Renal cortex interstitium (tissue), 15 donors: ENCODE results near the gene INPP4A. TPM values are rescaled to one million over a fixed set of nuclear protein-coding genes. Genes with fewer than 3 reads are reported as not detected.
A peak's percentile ranks its signal among the peaks of the same experiment; 100 is the strongest.
"Not testable (repeated sequence)": the region's sequence is repeated elsewhere in the genome, so short reads cannot be mapped to it uniquely, and the experiment has no call there.

Source experiments
- DNase-seq, 11 donors: peaks; one replicate each; pipeline ENCODE4 v3.0.0-alpha.2; 2013; ENCODE audit warnings: low read depth in 9 of 11, low spot score in 4 of 11; ENCODE audit errors: extremely low read depth in 1 of 11
- long read RNA-seq, 16 experiments: transcript quantifications; one replicate each; lab custom pipeline, GENCODE V29; 2026
- polyA plus RNA-seq, 3 donors: library from polyadenylated mRNA; unstranded; fragments of 120-200 nt; gene quantifications; one replicate each; pipeline ENCODE4 v1.2.1, GENCODE V29; 2013; ENCODE audit not compliant: insufficient read length in 3 of 3

Gene INPP4A
- 10 to 100 TPM; 19.2 to 23.1 (median 21.5) TPM for polyA plus RNA-seq
- long read RNA-seq, donor 1, partial matches to known transcripts, result 0 of 1 reads
- long read RNA-seq, donor 1, other reads (novel, unspliced or antisense), result 0 of 1 reads
- long read RNA-seq, donor 2, result 0 reads
- long read RNA-seq, donor 3, partial matches to known transcripts, result 0 of 1 reads
- long read RNA-seq, donor 3, other reads (novel, unspliced or antisense), result 0 of 1 reads
- long read RNA-seq, donor 4, result 0 reads
- long read RNA-seq, donor 5, result 0 reads
- long read RNA-seq, donor 6, partial matches to known transcripts, result 7 of 8 reads
- long read RNA-seq, donor 6, other reads (novel, unspliced or antisense), result 0 of 8 reads
- long read RNA-seq, donor 7, result 0 reads
- long read RNA-seq, donor 8, partial matches to known transcripts, result 0 of 1 reads
- long read RNA-seq, donor 8, other reads (novel, unspliced or antisense), result 0 of 1 reads
- long read RNA-seq, donor 9, result 0 reads
- long read RNA-seq, donor 10, result 0 reads
- long read RNA-seq, donor 11, result 0 reads
- long read RNA-seq, donor 12, result 0 reads
- long read RNA-seq, donor 13, result 0 reads
- long read RNA-seq, donor 14, result 0 reads
- long read RNA-seq, donor 15, partial matches to known transcripts, result 0 of 1 reads
- long read RNA-seq, donor 15, other reads (novel, unspliced or antisense), result 0 of 1 reads
- long read RNA-seq, donor 16, partial matches to known transcripts, result 0 of 2 reads
- long read RNA-seq, donor 16, other reads (novel, unspliced or antisense), result 0 of 2 reads

DNA sequence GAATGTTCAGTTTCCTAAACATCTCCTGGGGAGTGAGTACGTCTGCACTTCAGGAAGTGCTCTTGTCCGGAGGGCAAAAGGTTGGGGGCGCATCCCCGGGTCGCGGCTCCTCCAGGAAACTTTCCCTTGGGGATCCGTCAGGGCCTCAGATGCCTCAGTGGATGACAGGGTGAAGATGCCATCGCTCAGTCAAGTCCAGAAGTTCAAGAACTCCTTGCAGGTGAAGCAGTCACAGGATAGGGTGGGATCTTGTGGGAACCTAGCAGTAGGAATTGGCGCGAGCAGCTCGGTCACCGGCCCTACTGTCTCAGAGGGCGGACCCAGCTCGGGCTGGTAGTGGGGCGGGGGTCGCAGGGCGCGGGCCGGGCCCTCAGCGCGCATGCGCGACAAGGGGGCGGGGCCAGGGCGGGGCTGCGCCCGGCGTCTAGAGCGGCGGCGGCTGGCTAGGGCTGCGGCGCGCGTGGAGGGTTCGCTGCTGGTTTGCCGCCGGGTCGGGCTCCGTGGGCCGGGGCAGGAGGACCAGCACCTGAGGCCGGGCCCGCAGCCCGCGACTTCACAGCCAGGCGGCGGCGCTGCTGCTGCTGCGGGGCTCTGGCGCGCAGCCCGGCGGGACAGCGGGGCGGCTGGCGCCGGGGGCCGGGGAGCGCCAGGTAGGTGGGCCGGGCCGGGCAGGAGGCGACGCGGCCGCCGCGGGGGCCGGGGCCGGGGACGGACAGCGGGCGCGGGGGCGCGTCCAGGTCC lies at the start of gene INPP4A:
TSS of gene INPP4A (plus strand) at position 423 of the 741 bp plus-strand sequence. CDS start 75,191 bp downstream, outside the sequence.
- peak in 10 of 11 donors; percentile 44 to 80 (median 73) for DNase-seq

DNA sequence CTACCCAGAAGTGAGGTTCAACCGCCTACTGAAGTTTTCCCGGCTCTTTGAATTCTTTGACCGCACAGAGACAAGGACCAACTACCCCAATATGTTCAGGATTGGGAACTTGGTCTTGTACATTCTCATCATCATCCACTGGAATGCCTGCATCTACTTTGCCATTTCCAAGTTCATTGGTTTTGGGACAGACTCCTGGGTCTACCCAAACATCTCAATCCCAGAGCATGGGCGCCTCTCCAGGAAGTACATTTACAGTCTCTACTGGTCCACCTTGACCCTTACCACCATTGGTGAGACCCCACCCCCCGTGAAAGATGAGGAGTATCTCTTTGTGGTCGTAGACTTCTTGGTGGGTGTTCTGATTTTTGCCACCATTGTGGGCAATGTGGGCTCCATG lies 48.7 kb upstream of the INPP4A start:
- DNase-seq, result no peak

DNA sequence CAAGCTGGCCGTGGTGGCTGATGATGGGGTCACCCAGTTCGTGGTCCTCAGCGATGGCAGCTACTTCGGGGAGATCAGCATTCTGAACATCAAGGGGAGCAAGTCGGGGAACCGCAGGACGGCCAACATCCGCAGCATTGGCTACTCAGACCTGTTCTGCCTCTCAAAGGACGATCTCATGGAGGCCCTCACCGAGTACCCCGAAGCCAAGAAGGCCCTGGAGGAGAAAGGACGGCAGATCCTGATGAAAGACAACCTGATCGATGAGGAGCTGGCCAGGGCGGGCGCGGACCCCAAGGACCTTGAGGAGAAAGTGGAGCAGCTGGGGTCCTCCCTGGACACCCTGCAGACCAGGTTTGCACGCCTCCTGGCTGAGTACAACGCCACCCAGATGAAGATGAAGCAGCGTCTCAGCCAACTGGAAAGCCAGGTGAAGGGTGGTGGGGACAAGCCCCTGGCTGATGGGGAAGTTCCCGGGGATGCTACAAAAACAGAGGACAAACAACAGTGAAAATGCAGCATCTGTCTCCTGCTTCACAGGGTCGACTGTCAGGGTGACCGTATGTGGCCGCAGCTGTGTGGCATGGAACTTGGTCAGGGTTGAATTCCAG lies 47.8 kb upstream of the INPP4A start:
- no peak for DNase-seq

- DNase-seq, result no peak
Observed at GRCh38 chr2:98399140-98399539, 45.5 kb upstream of the INPP4A start.

DNA sequence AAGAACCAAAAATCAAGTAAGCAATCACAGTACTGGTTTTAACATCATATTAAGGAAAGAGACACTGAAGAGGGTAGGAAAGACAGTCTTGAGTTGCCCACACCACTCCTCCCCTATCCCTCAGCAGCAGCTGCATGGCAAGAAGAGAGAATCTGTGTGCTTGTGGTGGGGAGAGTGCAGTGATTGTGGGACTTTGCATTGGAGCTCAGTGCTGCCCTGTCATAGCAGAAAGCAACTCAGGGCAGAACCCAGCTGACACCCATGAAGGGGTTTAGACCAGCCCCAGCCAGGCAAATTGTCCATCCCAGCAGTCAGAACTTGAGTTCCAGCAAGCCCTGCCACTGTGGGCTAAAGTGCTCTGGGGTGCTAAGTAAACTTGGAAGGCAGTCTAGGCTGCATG lies 40.8 kb upstream of the INPP4A start:
- DNase-seq, result no peak

GRCh38 chr2:98404556-98405250 lies 40.0 kb upstream of the INPP4A start:
- DNase-seq, result no peak

GRCh38 chr2:98405301-98405700 lies 39.4 kb upstream of the INPP4A start:
- DNase-seq, result no peak

GRCh38 chr2:98408155-98408554 lies 36.5 kb upstream of the INPP4A start:
- no peak for DNase-seq

DNA sequence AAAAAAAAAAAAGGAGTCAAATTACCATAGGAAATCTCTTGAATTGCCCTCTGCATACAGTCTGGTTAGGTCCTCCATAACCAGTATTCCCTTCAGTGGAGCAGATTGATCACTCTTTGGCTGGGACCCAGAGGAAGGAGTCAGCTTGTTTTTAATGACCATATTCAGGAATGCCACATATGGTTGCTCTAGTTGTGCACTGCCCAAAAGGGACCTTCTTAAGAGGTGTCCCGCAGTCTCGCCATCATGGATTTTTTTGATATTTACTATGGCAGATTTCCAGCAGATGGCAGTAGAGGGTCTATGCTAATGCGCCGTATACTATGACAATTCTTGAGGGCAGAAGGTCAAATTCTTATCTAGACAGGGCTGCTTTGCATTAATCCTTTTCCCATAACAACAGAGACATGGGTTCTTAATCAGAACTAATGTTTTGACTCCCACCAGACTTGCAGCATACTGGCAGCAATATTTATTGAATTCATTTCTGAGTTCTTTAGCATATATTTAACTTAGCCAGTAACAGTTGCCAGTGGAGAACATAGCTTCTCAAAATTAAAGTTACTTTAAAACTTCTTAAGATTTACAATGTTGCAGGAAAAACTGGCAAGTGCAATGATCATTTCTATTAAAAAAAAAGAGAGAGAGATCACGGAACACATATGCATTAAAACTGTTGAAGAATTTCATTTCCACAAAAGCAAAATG lies 31.8 kb upstream of the INPP4A start:
- DNase-seq, result peak; percentile 16 to 43 (median 27)

- not testable (repeated sequence) for DNase-seq
Observed at GRCh38 chr2:98414246-98414645, 30.4 kb upstream of the INPP4A start.

- DNase-seq, result not testable (repeated sequence)
Observed at GRCh38 chr2:98415719-98416248, 28.9 kb upstream of the INPP4A start.

GRCh38 chr2:98416383-98417159 lies 28.1 kb upstream of the INPP4A start:
- no peak for DNase-seq

GRCh38 chr2:98419544-98419943 lies 25.1 kb upstream of the INPP4A start:
- DNase-seq, result no peak

- DNase-seq, result no peak
Observed at GRCh38 chr2:98419977-98420725, 24.5 kb upstream of the INPP4A start.

- DNase-seq, result no peak
Observed at GRCh38 chr2:98422449-98422848, 22.2 kb upstream of the INPP4A start.

DNA sequence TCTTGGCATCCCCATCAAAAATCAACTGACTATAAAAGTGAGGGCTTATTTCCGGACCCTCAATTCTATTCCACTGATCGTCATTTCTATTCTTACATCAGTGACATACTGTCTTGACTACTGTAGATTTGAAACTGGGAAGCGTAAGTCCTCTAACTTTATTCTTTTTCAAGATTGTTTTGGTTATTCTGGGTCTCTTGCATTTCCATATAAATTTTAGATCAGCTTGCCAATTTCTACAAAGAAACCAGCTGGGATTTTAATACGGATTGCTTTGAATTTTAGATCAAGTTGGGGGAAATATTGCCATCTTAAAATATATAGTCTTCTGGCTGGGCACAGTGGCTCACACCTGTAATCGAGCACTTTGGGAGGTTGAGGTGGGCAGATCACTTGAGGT lies 17.9 kb upstream of the INPP4A start:
- no peak for DNase-seq
